Activated CD4-positive, alpha-beta T cell treated with anti-CD3 and anti-CD28 coated beads for 4 hours (primary cell): ENCODE results near the gene SYK.

ENCODE experiments used
- DNase-seq, 2 donors: peaks; one replicate each; pipeline ENCODE4 v3.0.0-alpha.2; 2020

SYK gene

GRCh38 chr9:90826326-90827020, 24.9 kb downstream of the SYK start:
- DNase-seq: no peak

- no peak for DNase-seq
Observed at GRCh38 chr9:90827181-90827871, 25.7 kb downstream of the SYK start.

- no peak for DNase-seq
Observed at GRCh38 chr9:90830051-90830450, 28.4 kb downstream of the SYK start.

- no peak for DNase-seq
Observed at GRCh38 chr9:90830977-90831376, 29.4 kb downstream of the SYK start.

GRCh38 chr9:90832261-90832660, 30.6 kb downstream of the SYK start:
- no peak for DNase-seq

GRCh38 chr9:90834828-90835595, 33.4 kb downstream of the SYK start:
- no peak for DNase-seq

GRCh38 chr9:90836411-90837080, 34.9 kb downstream of the SYK start:
- no peak for DNase-seq

GRCh38 chr9:90838098-90838497, 36.5 kb downstream of the SYK start:
- no peak for DNase-seq

GRCh38 chr9:90838581-90839154, 37.0 kb downstream of the SYK start:
- no peak for DNase-seq

GRCh38 chr9:90839183-90839728, 37.6 kb downstream of the SYK start:
- no peak for DNase-seq

- DNase-seq: no peak
Observed at GRCh38 chr9:90840696-90841095, 39.1 kb downstream of the SYK start.

- DNase-seq: no peak
Observed at GRCh38 chr9:90841213-90841612, 39.6 kb downstream of the SYK start.

GRCh38 chr9:90841615-90842014, 40.0 kb downstream of the SYK start:
- DNase-seq: no peak

GRCh38 chr9:90842176-90842777, 40.7 kb downstream of the SYK start:
- DNase-seq: no peak

GRCh38 chr9:90842996-90843395, 41.4 kb downstream of the SYK start:
- DNase-seq: no peak

GRCh38 chr9:90843525-90843924, 41.9 kb downstream of the SYK start:
- no peak for DNase-seq

GRCh38 chr9:90844326-90844725, 42.7 kb downstream of the SYK start:
- DNase-seq: no peak

GRCh38 chr9:90846770-90847419, 45.3 kb downstream of the SYK start:
- DNase-seq: no peak

GRCh38 chr9:90847971-90848370, 46.4 kb downstream of the SYK start:
- DNase-seq: no peak

GRCh38 chr9:90848866-90849265, 47.2 kb downstream of the SYK start:
- no peak for DNase-seq

GRCh38 chr9:90851444-90851843, 49.8 kb downstream of the SYK start:
- no peak for DNase-seq

GRCh38 chr9:90853945-90854344, 52.3 kb downstream of the SYK start:
- no peak for DNase-seq
